ENCODE measurements around the gene LY6G6F. TPM values are rescaled to one million over a fixed set of nuclear protein-coding genes. Genes with fewer than 3 reads are reported as not detected.

Gene LY6G6F
- total RNA-seq, 2 experiments from 2014 or later, result not detected

DNA sequence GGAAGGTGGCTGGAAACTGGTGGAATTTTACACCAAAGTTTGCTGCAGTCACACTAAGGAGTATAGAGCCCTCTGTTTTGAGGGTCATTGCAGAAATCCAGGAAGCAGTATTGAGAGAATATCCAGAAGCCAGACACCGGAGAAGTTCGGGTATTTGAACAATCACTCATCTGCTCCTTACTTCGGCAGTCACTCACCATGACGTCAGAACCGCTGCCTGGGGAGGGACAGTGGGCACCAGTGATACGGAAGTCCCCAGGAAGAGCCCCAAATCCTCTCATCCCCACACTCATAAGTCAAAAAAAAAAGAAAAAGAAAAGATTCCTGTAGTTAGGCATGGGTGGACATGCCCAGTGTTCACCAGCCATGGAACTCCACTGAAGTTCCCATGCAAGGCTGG is 29.8 kb upstream of the LY6G6F start:
- POLR2A ChIA-PET, result interaction anchor here (0.9 kb wide), 1 partner anchor 22 kb away, joined by 3 read pairs; no protein-coding TSS in a partner anchor
- no peak overlapping the region for H3K27ac Mint-ChIP-seq

DNA sequence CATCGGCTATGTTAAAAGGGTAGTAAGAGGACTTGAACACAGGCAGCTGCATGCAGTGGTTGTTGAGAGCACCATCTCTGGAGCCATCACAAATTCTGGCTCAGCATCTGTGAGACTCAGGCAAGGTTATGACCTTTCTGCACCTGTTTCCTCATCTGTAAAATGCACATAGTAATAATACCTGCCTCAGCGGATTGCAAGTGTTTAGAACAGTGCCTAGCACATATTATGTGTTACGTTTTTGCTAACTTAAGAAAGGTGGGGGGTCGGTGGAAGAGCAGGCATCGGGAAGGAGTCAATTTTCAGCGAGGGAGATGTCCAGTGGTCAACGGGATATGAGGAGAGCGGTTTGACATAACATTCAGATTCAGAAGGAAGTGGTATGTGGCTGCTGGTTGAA is 28.7 kb upstream of the LY6G6F start:
- H3K4me1 Mint-ChIP-seq (ENCODE audit: low read depth), result peaks cover 11% of the 10 kb centered on the region
- TF ChIP-seq, protein P1, sequence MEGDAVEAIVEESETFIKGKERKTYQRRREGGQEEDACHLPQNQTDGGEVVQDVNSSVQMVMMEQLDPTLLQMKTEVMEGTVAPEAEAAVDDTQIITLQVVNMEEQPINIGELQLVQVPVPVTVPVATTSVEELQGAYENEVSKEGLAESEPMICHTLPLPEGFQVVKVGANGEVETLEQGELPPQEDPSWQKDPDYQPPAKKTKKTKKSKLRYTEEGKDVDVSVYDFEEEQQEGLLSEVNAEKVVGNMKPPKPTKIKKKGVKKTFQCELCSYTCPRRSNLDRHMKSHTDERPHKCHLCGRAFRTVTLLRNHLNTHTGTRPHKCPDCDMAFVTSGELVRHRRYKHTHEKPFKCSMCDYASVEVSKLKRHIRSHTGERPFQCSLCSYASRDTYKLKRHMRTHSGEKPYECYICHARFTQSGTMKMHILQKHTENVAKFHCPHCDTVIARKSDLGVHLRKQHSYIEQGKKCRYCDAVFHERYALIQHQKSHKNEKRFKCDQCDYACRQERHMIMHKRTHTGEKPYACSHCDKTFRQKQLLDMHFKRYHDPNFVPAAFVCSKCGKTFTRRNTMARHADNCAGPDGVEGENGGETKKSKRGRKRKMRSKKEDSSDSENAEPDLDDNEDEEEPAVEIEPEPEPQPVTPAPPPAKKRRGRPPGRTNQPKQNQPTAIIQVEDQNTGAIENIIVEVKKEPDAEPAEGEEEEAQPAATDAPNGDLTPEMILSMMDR (IDR thresholded peaks at IDR 0.05), result no peak
- no peak overlapping the region for H3K4me3 Mint-ChIP-seq
- H3K9me3 Mint-ChIP-seq, result no peaks in the 10 kb centered on the region
- no peaks in the 10 kb centered on the region for H3K27me3 Mint-ChIP-seq
- no peak for DNase-seq
- intact Hi-C loops (cut with micrococcal nuclease), result no loop called here
- ATAC-seq, result no peak
- ChIA-PET POLR2A (interaction anchor here (0.5 to 1.4 kb wide), 4 partner anchors 11 to 21 kb away, joined by 3 to 4 read pairs (median 4); partner anchors contain the start of gene GPANK1), CTCF (interaction anchor here (1.1 to 1.9 kb wide), 2 partner anchors 13 to 212 kb away, joined by 3 to 6 read pairs; no protein-coding TSS in a partner anchor)
- H3K36me3 Mint-ChIP-seq (ENCODE audit: low read depth), result peaks cover 8% of the 10 kb centered on the region
- H3K27ac Mint-ChIP-seq, result no peak overlapping the region

More for the DNA sequence above, 29.8 kb upstream of the LY6G6F start:
- Mint-ChIP-seq H3K4me3 (no peak overlapping the region), H3K27me3 (no peaks in the 10 kb centered on the region), H3K4me1 (ENCODE audit: low read depth) (peaks cover 11% of the 10 kb centered on the region), H3K9me3 (no peaks in the 10 kb centered on the region), H3K36me3 (ENCODE audit: low read depth) (peaks cover 15% of the 10 kb centered on the region)
- ATAC-seq (no peak), DNase-seq (no peak)
- intact Hi-C loops (cut with micrococcal nuclease), result no loop called here
- TF ChIP-seq, protein P1 (IDR thresholded peaks at IDR 0.05), result no peak
- CTCF ChIA-PET, result interaction anchor here (1.9 kb wide), 1 partner anchor 14 kb away, joined by 6 read pairs; no protein-coding TSS in a partner anchor

DNA sequence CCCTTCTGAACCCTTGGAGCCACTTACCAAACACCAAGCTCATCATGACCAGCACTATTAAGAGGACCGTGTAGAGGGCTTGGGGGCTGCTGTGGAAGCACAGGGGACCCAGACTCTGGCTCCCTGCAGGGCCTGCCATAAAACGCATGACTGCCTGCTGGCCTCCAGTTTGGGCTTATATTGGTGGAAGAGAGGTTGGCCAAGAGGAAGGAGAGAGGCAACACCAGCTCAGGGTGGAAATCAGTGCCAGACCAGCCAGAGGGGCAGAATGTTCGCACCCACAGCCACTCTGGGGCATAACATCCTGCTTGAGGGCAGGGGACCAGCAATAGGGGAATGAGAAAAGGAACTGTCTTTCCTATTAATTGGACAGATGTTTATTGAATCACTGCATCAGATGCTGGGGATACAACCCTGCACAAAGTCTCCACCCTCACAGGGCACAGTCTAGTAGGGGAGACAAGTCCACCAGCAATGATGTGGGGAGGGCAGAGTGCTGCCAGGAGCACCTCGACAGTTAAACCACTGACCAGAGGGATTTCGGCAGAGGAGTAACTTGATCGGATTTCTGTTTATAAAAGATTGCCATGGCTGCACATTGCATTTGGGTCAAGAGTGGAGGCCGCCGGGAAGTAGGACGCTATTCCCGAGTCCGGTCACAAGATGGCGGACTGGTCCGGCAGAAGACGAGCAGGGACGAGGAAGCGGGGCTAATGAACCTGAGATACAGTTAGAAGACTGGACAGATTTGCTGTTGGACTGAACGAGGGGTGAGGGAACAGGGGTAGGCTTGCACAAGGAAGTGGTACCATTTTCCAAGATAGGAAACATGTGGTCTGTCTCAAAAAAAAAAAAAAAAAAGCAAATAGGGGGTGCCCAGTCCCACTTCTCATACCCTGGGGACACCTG is 26.2 kb upstream of the LY6G6F start, which contains the start of gene LY6G5C:
Gene LY6G5C, minus strand, starts transcription at position 842 of the 909 bp plus-strand sequence. Its CDS starts 694 bp downstream, at position 148.
- ATAC-seq (peak; percentile 85), DNase-seq (peak; percentile 73)
- TF ChIP-seq, protein P1 (IDR thresholded peaks at IDR 0.05), result peak; percentile 53
- Mint-ChIP-seq H3K4me1 (ENCODE audit: low read depth) (peaks cover 11% of the 10 kb centered on the region), H3K27me3 (no peaks in the 10 kb centered on the region), H3K9me3 (no peaks in the 10 kb centered on the region), H3K4me3 (peak within 1 kb of the TSS; percentile 65), H3K27ac (peak within 1 kb of the TSS; percentile 49), H3K36me3 (ENCODE audit: low read depth) (peaks cover 1% of the 10 kb centered on the region)
- CTCF ChIA-PET, result interaction anchor here (0.6 to 2.0 kb wide), 17 partner anchors 9 to 209 kb away, joined by 3 to 9 read pairs (median 4); partner anchors contain the start of genes LSM2, LY6G5B and MSH5
- intact Hi-C loops (cut with micrococcal nuclease), result no loop called here
- POLR2A ChIA-PET, result interaction anchor here (0.9 to 1.7 kb wide), 3 partner anchors 11 to 23 kb away, joined by 3 to 5 read pairs (median 3); partner anchors contain the start of genes ABHD16A and LY6G5B

DNA sequence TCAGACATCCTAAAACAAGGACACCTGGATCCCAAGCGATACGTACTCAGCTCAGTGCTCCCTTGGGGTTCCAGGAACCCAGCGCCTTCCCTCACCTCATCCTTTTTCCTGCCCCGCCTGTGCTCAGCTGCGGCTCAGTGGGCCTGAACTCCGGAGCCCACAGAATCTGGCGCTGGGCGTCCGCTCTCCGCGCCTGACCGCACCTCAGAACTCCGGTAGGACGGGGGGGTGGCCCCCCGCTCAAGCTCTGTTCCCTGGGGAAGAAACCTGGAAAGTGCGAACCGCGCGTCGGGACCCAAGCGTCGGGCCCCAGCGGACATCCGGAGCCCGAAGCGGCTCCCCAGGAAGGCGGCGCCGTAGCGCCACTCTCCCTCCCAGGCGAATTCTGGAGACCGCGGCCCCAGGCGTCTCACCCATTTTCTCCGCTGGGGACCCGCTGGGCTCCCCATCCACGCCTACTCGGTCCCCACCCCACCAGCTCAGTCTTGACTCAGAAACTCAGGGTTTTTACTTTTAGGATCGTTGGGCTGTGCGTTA is 25.5 kb upstream of the LY6G6F start:
- Mint-ChIP-seq H3K36me3 (ENCODE audit: low read depth) (peaks cover 4% of the 10 kb centered on the region), H3K4me3 (peak overlapping the region; percentile 65), H3K27me3 (no peaks in the 10 kb centered on the region), H3K4me1 (ENCODE audit: low read depth) (peaks cover 11% of the 10 kb centered on the region), H3K27ac (peak overlapping the region; percentile 47), H3K9me3 (no peaks in the 10 kb centered on the region)
- intact Hi-C loops (cut with micrococcal nuclease), result no loop called here
- ChIA-PET CTCF (interaction anchor here (0.8 to 2.0 kb wide), 11 partner anchors 10 to 208 kb away, joined by 3 to 9 read pairs (median 5); partner anchors contain the start of genes LSM2, LY6G5B and MSH5), POLR2A (interaction anchor here (0.9 to 1.7 kb wide), 3 partner anchors 11 to 24 kb away, joined by 3 to 5 read pairs (median 3); partner anchors contain the start of genes ABHD16A and LY6G5B)
- DNase-seq (peak; percentile 61), ATAC-seq (peak; percentile 62)
- TF ChIP-seq, protein P1 (IDR thresholded peaks at IDR 0.05), result no peak

Measured in activated CD8-positive, alpha-beta T cell treated with anti-CD3 and anti-CD28 coated beads for 36 hours (primary cell).